ENCODE results near the gene SACM1L.
"Not testable (repeated sequence)": the region's sequence is repeated elsewhere in the genome, so short reads cannot be mapped to it uniquely, and the experiment has no call there.

SACM1L gene

DNA sequence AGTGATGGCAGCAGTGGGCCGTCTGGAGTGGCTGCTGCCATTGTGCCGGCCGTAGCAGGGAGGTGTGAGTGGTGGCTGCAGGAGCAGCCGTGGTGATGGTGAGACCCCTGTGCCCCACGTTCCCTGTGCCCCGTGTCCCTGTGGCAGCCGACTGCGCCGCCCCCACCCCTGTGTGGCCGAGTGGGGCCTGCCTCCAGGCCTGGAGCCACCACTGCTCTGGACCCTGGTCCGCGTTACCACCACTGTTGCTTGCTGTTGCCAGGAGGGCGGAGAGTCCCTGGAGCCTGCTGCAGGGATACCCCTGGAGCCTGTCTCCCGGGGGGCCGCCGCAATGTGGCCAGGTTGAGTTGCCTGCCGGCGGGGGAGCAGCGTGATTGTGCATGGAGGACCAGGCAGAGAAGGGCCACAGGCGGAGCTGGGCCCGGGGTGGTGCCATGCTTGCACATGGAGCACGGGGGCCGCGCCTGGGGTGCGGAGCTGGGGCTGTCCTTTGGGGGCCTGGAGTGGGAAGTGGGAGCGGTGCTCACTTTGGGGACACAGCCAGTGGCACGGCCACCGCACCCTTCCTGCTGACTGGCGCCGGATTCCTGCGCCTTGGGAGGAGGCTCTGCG lies 57.1 kb downstream of the SACM1L start:
- WGBS, result 95% methylated on average over 32 of the region's 32 CpGs

DNA sequence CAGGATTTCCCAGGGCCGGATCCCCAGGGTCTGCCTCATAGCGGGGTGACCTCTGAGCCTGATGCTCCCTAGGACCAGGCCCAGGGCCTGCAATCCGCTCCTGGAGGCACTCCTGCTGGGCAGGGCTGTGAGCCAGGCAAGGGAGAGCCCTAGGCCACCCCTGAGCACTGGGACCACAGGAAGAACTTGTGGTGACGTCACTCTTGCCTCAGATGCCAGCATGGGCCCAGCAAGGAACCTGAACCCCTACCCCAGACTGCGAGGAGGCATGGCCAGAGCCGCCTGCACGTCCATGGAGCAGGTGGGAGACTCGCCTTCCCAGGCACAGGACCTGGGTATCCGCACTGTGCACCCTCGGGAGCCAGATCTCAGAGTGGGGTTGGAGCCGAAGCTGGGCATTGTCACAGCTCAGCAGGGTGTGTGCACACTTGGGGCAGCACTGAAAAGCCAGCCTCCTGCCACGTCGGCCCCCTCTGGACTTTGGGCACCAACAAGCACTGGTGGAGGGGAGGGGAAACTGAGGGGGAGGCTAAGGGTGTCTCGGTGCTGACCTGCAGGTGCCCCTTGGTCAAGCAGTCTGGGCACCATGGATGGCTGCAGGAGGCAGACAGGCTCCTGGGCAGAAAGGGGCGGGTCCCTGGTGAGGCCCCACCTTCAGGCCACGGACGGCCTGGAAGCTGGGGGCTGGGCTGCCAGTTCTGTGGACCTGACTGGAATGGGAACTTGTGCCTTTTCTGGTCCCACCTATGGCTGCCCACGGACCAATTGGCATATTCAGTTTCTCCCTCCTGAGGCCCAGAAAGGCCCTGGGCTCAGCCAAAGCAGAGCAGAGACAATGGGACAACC lies 57.8 kb downstream of the SACM1L start:
- no peaks in the 10 kb centered on the region for H3K27me3 ChIP-seq (ENCODE audit: insufficient read depth, low read length)
- H3K4me1 ChIP-seq (ENCODE audit: insufficient read depth, low read length), result no peaks in the 10 kb centered on the region
- H3K9me3 ChIP-seq (ENCODE audit: insufficient read depth, low read depth, low read length), result no peaks in the 10 kb centered on the region
- H3K27ac ChIP-seq (ENCODE audit: low read depth, low read length), result no peak overlapping the region
- H3K36me3 ChIP-seq (ENCODE audit: insufficient read depth, low read length), result peaks cover 49% of the 10 kb centered on the region
- H3K4me3 ChIP-seq (ENCODE audit: low read length), result no peak overlapping the region
- no peak overlapping the region for H3K9ac ChIP-seq (ENCODE audit: low read depth, low read length)
- WGBS, result 93% methylated on average over 18 of the region's 18 CpGs

More for the DNA sequence above, 57.1 kb downstream of the SACM1L start:
- H3K9ac ChIP-seq (ENCODE audit: low read depth, low read length), result no peak overlapping the region
- H3K9me3 ChIP-seq (ENCODE audit: insufficient read depth, low read depth, low read length), result no peaks in the 10 kb centered on the region
- peaks cover 56% of the 10 kb centered on the region for H3K36me3 ChIP-seq (ENCODE audit: insufficient read depth, low read length)
- no peak overlapping the region for H3K27ac ChIP-seq (ENCODE audit: low read depth, low read length)
- no peaks in the 10 kb centered on the region for H3K27me3 ChIP-seq (ENCODE audit: insufficient read depth, low read length)
- no peak overlapping the region for H3K4me3 ChIP-seq (ENCODE audit: low read length)
- peaks cover 5% of the 10 kb centered on the region for H3K4me1 ChIP-seq (ENCODE audit: insufficient read depth, low read length)

DNA sequence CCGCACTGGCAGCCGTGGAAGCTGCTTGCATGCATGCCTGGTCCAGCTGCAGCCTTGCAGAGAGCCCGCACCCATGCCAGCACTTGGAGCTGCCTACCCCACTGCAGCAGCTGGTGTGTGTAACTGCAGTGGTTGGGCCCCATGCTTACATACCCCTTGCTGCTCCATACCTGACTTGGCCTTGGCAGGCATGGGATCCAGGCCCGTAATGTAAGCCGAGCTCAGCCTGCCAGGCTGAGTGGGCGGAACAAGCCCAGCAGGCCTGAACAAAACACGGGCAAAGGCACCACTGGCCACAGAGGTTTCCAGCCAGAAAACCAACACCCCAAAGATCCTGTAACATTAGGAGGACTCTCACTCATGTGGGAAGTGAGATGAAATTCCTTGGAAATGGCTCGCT lies 58.9 kb downstream of the SACM1L start:
- Histone ChIP-seq H3K27ac (ENCODE audit: low read depth, low read length) (no peak overlapping the region), H3K4me3 (ENCODE audit: low read length) (no peak overlapping the region), H3K36me3 (ENCODE audit: insufficient read depth, low read length) (peaks cover 38% of the 10 kb centered on the region), H3K4me1 (ENCODE audit: insufficient read depth, low read length) (no peaks in the 10 kb centered on the region), H3K9me3 (ENCODE audit: insufficient read depth, low read depth, low read length) (no peaks in the 10 kb centered on the region), H3K27me3 (ENCODE audit: insufficient read depth, low read length) (no peaks in the 10 kb centered on the region), H3K9ac (ENCODE audit: low read depth, low read length) (no peak overlapping the region)
- WGBS, result 94% methylated on average over 8 of the region's 8 CpGs

DNA sequence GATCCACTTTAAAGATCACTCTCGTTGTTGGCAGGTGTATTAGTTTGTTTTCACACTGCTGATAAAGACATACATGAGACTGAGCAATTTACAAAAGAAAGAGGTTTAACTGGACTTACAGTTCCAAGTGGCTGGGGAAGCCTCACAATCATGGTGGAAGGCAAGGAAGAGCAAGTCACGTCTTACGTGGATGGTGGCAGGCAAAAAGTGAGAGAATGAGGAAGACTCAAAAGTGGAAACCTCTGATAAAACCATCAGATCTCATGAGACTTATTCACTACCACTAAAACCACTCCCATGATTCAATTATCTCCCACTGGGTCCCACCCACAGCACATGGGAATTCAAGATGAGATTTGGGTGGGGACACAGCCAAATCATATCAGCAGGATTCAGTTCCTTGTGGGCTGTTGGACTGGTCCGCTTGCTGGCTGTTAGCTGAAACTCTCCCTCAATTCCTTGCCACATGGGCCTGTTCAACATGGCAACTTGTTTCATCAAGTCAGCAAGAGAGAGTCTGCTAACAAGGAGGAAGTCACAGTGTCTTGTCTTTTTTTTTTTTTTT lies 59.9 kb downstream of the SACM1L start:
- H3K27ac ChIP-seq (ENCODE audit: low read depth, low read length); H3K4me1 ChIP-seq (ENCODE audit: insufficient read depth, low read length); H3K9ac ChIP-seq (ENCODE audit: low read depth, low read length); H3K9me3 ChIP-seq (ENCODE audit: insufficient read depth, low read depth, low read length); H3K4me3 ChIP-seq (ENCODE audit: low read length); H3K27me3 ChIP-seq (ENCODE audit: insufficient read depth, low read length): not testable (repeated sequence)
- 94% methylated on average over 4 of the region's 4 CpGs for WGBS
- peaks cover 27% of the 10 kb centered on the region for H3K36me3 ChIP-seq (ENCODE audit: insufficient read depth, low read length)

DNA sequence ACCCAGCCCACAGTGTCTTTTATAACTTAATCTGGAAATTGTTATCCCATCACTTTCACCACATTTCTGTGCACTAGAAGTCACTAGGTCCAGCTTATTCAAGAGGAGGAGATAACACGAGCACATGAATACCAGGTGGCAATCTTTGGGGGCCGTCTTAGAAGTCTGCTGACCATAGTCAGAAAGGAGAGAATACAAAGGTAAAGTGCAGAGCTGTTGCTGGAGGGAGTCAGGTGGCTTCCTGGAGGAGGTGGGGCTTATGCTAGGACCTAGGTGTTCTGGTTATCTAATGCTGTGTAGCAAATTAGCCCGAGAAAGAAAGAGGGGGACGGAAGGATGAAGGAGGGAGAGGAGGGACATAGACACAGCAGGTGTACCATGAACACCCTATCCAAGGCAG lies 60.7 kb downstream of the SACM1L start:
- Histone ChIP-seq H3K36me3 (ENCODE audit: insufficient read depth, low read length) (peaks cover 20% of the 10 kb centered on the region), H3K27ac (ENCODE audit: low read depth, low read length) (no peak overlapping the region), H3K27me3 (ENCODE audit: insufficient read depth, low read length) (no peaks in the 10 kb centered on the region), H3K4me3 (ENCODE audit: low read length) (no peak overlapping the region), H3K9ac (ENCODE audit: low read depth, low read length) (no peak overlapping the region), H3K4me1 (ENCODE audit: insufficient read depth, low read length) (no peaks in the 10 kb centered on the region), H3K9me3 (ENCODE audit: insufficient read depth, low read depth, low read length) (no peaks in the 10 kb centered on the region)
- 84% methylated on average over 4 of the region's 4 CpGs for WGBS

DNA sequence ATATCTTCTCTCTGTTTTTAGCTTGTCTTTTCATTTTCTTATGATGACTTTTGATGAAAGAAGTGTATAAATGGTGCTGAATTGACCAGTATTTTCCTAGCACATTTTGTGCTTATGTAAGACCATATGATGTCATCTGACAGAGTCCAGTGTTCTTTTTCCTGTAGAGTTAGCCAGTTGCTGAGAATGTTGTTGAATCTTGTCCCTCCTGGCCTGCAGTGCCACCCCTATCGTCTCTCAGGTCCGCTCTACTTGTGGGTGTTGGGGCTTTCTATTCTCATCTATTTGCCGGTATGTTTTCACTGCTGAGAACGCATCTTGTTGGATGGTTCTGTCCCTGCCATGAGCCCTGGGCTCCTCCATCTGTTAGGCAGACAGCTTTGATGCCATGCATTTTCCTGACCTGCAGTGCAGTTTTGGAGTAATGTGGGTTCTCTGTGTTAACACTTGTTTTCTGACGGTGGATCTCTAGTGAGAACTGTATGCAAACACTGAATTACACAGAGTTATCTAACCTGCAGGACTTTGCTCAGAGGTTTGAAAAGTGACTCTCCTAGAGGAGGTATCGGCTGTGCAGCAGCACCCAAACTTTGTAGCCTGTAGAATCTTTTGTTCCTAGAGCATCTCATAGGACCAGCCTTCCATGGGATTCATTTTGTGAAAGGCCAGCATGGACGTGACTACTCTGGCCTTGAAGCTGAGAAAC lies 62.5 kb downstream of the SACM1L start:
- peaks cover 7% of the 10 kb centered on the region; the same call in 1 of the 2 replicates for H3K36me3 ChIP-seq (ENCODE audit: insufficient read depth, low read length)
- no peaks in the 10 kb centered on the region for H3K9me3 ChIP-seq (ENCODE audit: insufficient read depth, low read depth, low read length)
- WGBS, result 94% methylated on average over 7 of the region's 7 CpGs
- no peak overlapping the region for H3K27ac ChIP-seq (ENCODE audit: low read depth, low read length)
- H3K9ac ChIP-seq (ENCODE audit: low read depth, low read length), result no peak overlapping the region
- H3K27me3 ChIP-seq (ENCODE audit: insufficient read depth, low read length), result no peaks in the 10 kb centered on the region
- no peaks in the 10 kb centered on the region for H3K4me1 ChIP-seq (ENCODE audit: insufficient read depth, low read length)
- no peak overlapping the region for H3K4me3 ChIP-seq (ENCODE audit: low read length)

DNA sequence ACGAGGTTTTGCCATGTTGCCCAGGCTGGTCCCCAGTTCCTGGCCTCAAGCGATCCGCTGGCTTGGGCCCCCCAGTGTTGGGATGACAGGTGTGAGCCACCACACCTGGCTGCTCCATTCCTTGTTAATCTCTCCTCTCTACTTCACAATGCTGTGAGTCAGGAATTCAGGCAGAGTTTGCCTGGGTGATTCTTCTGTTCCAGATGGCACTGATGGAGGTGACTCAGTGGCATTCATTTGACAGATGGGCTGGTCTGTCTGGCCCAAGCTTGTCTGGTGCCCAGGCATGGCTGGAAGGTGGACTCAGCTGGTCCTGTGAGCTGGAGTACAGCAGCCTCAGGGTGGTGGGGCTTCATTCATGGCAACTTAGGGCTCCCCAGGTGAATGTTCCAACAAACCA lies 63.9 kb downstream of the SACM1L start:
- WGBS, result 97% methylated on average over 3 of the region's 3 CpGs

DNA sequence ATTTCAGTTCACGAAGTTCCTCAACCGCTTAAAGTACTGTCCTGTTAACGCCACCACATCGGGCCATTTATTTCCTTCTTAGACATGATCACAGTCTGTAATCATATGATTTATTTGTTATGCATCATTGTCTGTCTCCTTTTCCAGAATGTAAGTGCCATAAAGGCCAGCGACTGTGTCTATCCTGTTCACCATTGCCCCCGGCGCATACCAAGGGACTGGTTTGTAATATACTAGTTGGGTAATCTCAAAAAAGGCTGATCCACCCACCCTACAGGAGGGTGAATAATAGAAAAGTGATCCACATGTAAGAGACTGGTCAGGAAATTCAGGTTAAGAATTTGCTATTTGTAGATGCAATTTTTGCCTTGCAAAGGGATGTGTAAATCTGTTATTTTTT lies 65.3 kb downstream of the SACM1L start:
- Histone ChIP-seq H3K4me1 (ENCODE audit: insufficient read depth, low read length) (no peaks in the 10 kb centered on the region), H3K27ac (ENCODE audit: low read depth, low read length) (no peak overlapping the region), H3K9ac (ENCODE audit: low read depth, low read length) (no peak overlapping the region), H3K4me3 (ENCODE audit: low read length) (no peak overlapping the region), H3K27me3 (ENCODE audit: insufficient read depth, low read length) (no peaks in the 10 kb centered on the region), H3K9me3 (ENCODE audit: insufficient read depth, low read depth, low read length) (no peaks in the 10 kb centered on the region), H3K36me3 (ENCODE audit: insufficient read depth, low read length) (no peaks in the 10 kb centered on the region)
- WGBS, result 96% methylated on average over 7 of the region's 7 CpGs

More for the DNA sequence above, 63.9 kb downstream of the SACM1L start:
- no peak overlapping the region for H3K4me3 ChIP-seq (ENCODE audit: low read length)
- H3K4me1 ChIP-seq (ENCODE audit: insufficient read depth, low read length), result no peaks in the 10 kb centered on the region
- H3K27me3 ChIP-seq (ENCODE audit: insufficient read depth, low read length), result no peaks in the 10 kb centered on the region
- no peak overlapping the region for H3K27ac ChIP-seq (ENCODE audit: low read depth, low read length)
- H3K9me3 ChIP-seq (ENCODE audit: insufficient read depth, low read depth, low read length), result no peaks in the 10 kb centered on the region
- no peaks in the 10 kb centered on the region for H3K36me3 ChIP-seq (ENCODE audit: insufficient read depth, low read length)
- H3K9ac ChIP-seq (ENCODE audit: low read depth, low read length), result no peak overlapping the region

DNA sequence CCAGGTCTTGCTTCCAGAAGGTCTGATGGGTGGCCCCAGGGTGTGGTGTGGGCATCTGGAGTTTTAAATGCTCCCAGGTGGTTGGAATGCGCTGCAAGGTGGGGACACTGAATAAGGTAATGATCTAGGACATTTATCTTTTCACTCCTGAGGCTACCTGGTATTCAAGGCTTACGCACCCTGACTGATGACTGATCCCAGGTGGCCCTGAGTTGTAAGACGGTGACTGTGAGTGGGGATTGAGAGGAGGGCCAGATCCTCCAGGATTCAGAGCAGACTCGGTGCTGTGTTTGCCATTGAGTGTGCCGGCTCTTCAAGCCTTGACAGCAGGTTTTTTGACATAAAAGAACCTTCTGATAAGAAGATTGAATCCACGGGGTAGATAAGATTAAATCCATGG lies 66.9 kb downstream of the SACM1L start:
- H3K9ac ChIP-seq (ENCODE audit: low read depth, low read length), result no peak overlapping the region
- no peaks in the 10 kb centered on the region for H3K27me3 ChIP-seq (ENCODE audit: insufficient read depth, low read length)
- H3K9me3 ChIP-seq (ENCODE audit: insufficient read depth, low read depth, low read length), result no peaks in the 10 kb centered on the region
- no peaks in the 10 kb centered on the region for H3K36me3 ChIP-seq (ENCODE audit: insufficient read depth, low read length)
- H3K27ac ChIP-seq (ENCODE audit: low read depth, low read length), result no peak overlapping the region
- 84% methylated on average over 6 of the region's 6 CpGs for WGBS
- no peak overlapping the region for H3K4me3 ChIP-seq (ENCODE audit: low read length)
- H3K4me1 ChIP-seq (ENCODE audit: insufficient read depth, low read length), result peaks cover 6% of the 10 kb centered on the region; the same call in 1 of the 2 replicates

DNA sequence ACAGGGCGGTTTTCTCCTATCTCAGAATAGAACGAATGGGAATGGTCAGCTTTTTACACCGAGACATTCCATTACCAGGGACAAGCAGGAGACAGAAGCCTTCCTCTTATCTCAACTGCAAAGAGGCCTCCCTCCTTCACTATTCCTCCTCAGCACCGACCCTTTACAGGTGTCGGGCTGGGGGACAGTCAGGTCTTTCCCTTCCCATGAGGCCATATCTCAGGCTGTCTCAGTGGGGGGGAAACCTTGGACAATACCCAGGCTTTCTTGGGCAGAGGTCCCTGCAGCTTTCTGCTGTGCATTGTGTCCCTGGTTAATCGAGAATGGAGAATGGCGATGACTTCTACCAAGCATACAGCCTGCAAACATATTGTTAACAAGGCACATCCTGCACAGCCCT lies 67.9 kb downstream of the SACM1L start:
- not testable (repeated sequence) for H3K4me3 ChIP-seq (ENCODE audit: low read length); H3K36me3 ChIP-seq (ENCODE audit: insufficient read depth, low read length); H3K9ac ChIP-seq (ENCODE audit: low read depth, low read length); H3K9me3 ChIP-seq (ENCODE audit: insufficient read depth, low read depth, low read length); H3K4me1 ChIP-seq (ENCODE audit: insufficient read depth, low read length); H3K27ac ChIP-seq (ENCODE audit: low read depth, low read length); H3K27me3 ChIP-seq (ENCODE audit: insufficient read depth, low read length)
- 76% methylated on average over 7 of the region's 7 CpGs for WGBS

DNA sequence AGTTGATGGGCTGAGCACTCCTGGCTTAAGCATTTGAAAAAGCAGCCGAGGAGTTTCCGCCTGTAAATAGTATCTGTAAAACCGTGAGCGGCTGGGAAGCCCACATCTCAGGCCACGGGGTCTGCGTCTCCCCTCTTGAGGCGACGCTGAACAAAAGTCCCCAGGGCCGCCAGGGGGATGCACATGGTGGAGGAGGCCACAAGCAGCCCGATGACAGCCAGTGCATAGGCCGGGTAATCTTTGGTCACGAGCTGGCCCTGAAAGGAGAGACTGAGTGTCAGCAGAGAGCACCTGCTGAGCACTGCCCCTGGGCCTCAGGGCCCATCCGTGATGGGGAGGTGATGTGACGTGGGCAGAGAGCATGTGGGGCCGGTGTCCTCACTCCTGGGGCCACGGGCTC lies 69.7 kb downstream of the SACM1L start:
- WGBS, result 89% methylated on average over 15 of the region's 16 CpGs
- H3K27ac ChIP-seq (ENCODE audit: low read depth, low read length), result no peak overlapping the region

More for the DNA sequence above, 69.7 kb downstream of the SACM1L start:
- H3K9me3 ChIP-seq (ENCODE audit: insufficient read depth, low read depth, low read length), result no peaks in the 10 kb centered on the region
- no peak overlapping the region for H3K9ac ChIP-seq (ENCODE audit: low read depth, low read length)
- H3K4me1 ChIP-seq (ENCODE audit: insufficient read depth, low read length), result peaks cover 6% of the 10 kb centered on the region; the same call in 1 of the 2 replicates
- H3K4me3 ChIP-seq (ENCODE audit: low read length), result no peak overlapping the region
- H3K36me3 ChIP-seq (ENCODE audit: insufficient read depth, low read length), result no peaks in the 10 kb centered on the region
- H3K27me3 ChIP-seq (ENCODE audit: insufficient read depth, low read length), result no peaks in the 10 kb centered on the region
